ENCODE results near the gene CENPM. TPM values are rescaled to one million over a fixed set of nuclear protein-coding genes. Genes with fewer than 3 reads are reported as not detected.

CENPM gene
- total RNA-seq, 1 experiment from 2014 or later: 69.3 TPM

DNA sequence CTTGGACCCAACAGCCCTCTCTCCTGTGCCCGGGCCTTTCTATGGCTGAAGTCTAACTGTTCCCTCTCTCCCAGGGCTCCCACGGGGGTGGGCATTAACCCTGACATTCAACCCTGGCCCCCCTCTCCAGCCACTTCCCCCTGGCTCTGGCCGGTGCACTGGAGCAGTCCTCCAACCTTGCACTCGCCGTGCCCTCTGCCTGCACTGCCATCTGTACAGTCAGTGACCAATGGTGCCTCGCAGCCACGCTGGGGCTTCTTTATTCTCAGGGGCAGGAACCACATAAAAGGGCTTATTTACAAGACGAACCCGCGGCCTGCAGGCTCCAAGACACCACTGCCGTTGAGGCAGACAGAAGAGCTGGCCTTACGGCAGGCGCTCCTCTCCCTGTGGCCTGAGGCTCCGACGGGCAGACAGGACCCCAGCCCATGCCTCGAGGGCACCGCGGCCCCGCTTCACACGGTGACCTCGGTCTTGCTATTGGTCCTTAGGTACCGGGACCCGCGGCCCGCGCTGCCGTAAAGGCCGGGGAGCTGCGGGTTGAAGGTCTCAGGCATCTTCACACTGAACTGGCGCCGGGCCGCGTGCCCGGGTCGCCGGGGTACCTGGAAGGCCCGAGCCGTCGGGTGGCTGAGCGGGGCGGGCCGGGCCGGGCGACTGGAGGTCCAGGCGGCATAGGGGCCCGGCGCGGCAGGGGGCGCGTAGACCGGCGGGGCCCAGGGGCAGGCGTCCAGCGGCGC, 37.5 kb downstream of the CENPM start:
- no peak for DNase-seq
- Mint-ChIP-seq H3K4me3 (ENCODE audit: low read depth, unreplicated experiment) (no peak overlapping the region), H3K4me1 (ENCODE audit: low read depth, unreplicated experiment) (no peaks in the 10 kb centered on the region), H3K27me3 (ENCODE audit: unreplicated experiment) (peaks cover 33% of the 10 kb centered on the region), H3K36me3 (ENCODE audit: insufficient read depth, unreplicated experiment) (peaks cover 44% of the 10 kb centered on the region), H3K27ac (ENCODE audit: unreplicated experiment) (no peak overlapping the region), H3K9me3 (ENCODE audit: low read depth, unreplicated experiment) (no peaks in the 10 kb centered on the region)
- intact Hi-C loops (cut with micrococcal nuclease; ENCODE audit: unreplicated experiment): no loop called here
- CTCF ChIA-PET: interaction anchor here (1.2 kb wide), 1 partner anchor 16 kb away, joined by 4 read pairs; no protein-coding TSS in a partner anchor
- no peak for TF ChIP-seq CTCF (IDR thresholded peaks at IDR 0.05; ENCODE audit: unreplicated experiment)
- BruUV-seq (replicated peaks): no TSS peak

DNA sequence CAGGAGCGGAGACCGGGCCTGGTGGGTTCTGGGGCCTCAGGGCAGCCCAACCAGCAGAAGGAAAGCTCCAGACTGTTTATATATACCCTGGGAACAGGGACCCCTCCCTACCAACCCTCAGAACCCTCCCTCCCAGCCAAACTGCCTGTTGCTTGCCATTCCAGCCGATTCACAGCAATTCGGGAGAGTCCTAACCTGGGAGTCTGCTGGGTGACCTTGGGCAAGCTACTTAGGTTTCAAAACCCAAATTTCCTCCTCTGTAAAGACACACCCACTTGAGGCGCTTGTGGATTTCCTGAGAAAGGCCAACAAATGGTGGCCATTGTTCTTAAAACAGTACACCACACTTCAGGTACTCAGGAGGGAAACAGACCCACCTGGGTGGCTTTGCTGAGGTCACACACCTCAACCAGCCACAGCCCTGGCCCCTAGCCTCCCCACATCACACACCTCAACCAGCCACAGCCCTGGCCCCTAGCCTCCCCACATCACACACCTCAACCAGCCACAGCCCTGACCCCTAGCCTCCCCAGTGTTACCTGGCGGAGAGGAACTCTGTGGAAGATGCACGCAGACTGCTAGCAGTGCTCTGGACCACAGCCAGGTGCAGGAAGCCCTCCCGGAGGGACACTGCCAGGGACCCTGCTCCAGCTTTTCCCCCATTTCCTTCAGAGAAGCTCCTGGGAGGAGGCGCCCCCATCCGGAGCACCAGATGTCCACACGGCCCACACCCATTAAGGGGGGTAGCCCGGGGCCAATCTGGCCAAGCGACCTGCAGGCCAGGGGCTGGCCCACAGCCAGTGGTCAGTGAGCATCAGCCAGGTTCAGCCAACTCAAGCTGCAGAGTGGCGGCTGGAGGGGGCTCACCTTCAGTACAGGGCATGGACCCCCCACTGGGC, 38.3 kb downstream of the CENPM start:
- H3K27ac Mint-ChIP-seq (ENCODE audit: unreplicated experiment): no peak overlapping the region
- BruUV-seq (replicated peaks): TSS peak; percentile 11
- no peaks in the 10 kb centered on the region for H3K4me1 Mint-ChIP-seq (ENCODE audit: low read depth, unreplicated experiment)
- CTCF ChIA-PET: interaction anchor here (1.3 to 1.4 kb wide), 2 partner anchors 17 to 32 kb away, joined by 4 to 6 read pairs; partner anchors contain the start of gene TNFRSF13C
- intact Hi-C loops (cut with micrococcal nuclease; ENCODE audit: unreplicated experiment): no loop called here
- peaks cover 30% of the 10 kb centered on the region for H3K27me3 Mint-ChIP-seq (ENCODE audit: unreplicated experiment)
- no peak for TF ChIP-seq CTCF (IDR thresholded peaks at IDR 0.05; ENCODE audit: unreplicated experiment)
- H3K36me3 Mint-ChIP-seq (ENCODE audit: insufficient read depth, unreplicated experiment): peaks cover 50% of the 10 kb centered on the region
- H3K9me3 Mint-ChIP-seq (ENCODE audit: low read depth, unreplicated experiment): no peaks in the 10 kb centered on the region
- no peak for DNase-seq
- no peak overlapping the region for H3K4me3 Mint-ChIP-seq (ENCODE audit: low read depth, unreplicated experiment)

GRCh38 chr22:41907436-41908401, 39.2 kb downstream of the CENPM start:
- no peaks in the 10 kb centered on the region for H3K9me3 Mint-ChIP-seq (ENCODE audit: low read depth, unreplicated experiment)
- CTCF ChIA-PET: interaction anchor here (0.5 to 1.4 kb wide), 4 partner anchors 18 to 456 kb away, joined by 4 to 6 read pairs (median 5); partner anchors contain the start of gene TNFRSF13C
- no TSS peak for BruUV-seq (replicated peaks)
- intact Hi-C loops (cut with micrococcal nuclease; ENCODE audit: unreplicated experiment): no loop called here
- no peaks in the 10 kb centered on the region for H3K4me1 Mint-ChIP-seq (ENCODE audit: low read depth, unreplicated experiment)
- no peak overlapping the region for H3K4me3 Mint-ChIP-seq (ENCODE audit: low read depth, unreplicated experiment)
- H3K27me3 Mint-ChIP-seq (ENCODE audit: unreplicated experiment): peaks cover 21% of the 10 kb centered on the region
- peaks cover 53% of the 10 kb centered on the region for H3K36me3 Mint-ChIP-seq (ENCODE audit: insufficient read depth, unreplicated experiment)
- H3K27ac Mint-ChIP-seq (ENCODE audit: unreplicated experiment): no peak overlapping the region
- TF ChIP-seq CTCF (IDR thresholded peaks at IDR 0.05; ENCODE audit: unreplicated experiment): no peak
- DNase-seq: no peak

GRCh38 chr22:41906822-41907221, 40.1 kb downstream of the CENPM start:
- no peak overlapping the region for H3K27ac Mint-ChIP-seq (ENCODE audit: unreplicated experiment)
- TSS peak; percentile 75 for BruUV-seq (replicated peaks)
- H3K27me3 Mint-ChIP-seq (ENCODE audit: unreplicated experiment): peaks cover 12% of the 10 kb centered on the region
- no peaks in the 10 kb centered on the region for H3K4me1 Mint-ChIP-seq (ENCODE audit: low read depth, unreplicated experiment)
- CTCF ChIA-PET: no interaction called here
- no peak for TF ChIP-seq CTCF (IDR thresholded peaks at IDR 0.05; ENCODE audit: unreplicated experiment)
- H3K9me3 Mint-ChIP-seq (ENCODE audit: low read depth, unreplicated experiment): no peaks in the 10 kb centered on the region
- H3K4me3 Mint-ChIP-seq (ENCODE audit: low read depth, unreplicated experiment): no peak overlapping the region
- H3K36me3 Mint-ChIP-seq (ENCODE audit: insufficient read depth, unreplicated experiment): peaks cover 57% of the 10 kb centered on the region
- intact Hi-C loops (cut with micrococcal nuclease; ENCODE audit: unreplicated experiment): no loop called here
- DNase-seq: no peak

All from Calu3 (cell line).